HG03460 (cell line): ENCODE data around the gene C1QB.

ENCODE experiments used
- ATAC-seq: cut with Tn5 transposase; IDR thresholded peaks from one replicate; pipeline ENCODE4 v1.9.1; 2021; ENCODE audit not compliant: unreplicated experiment

Gene C1QB

GRCh38 chr1:22633697-22634463, 19.2 kb upstream of the C1QB start:
- no peak for ATAC-seq

- no peak for ATAC-seq
Measured at GRCh38 chr1:22635436-22635835, 17.6 kb upstream of the C1QB start.

GRCh38 chr1:22636353-22636752, 16.7 kb upstream of the C1QB start, which contains the start of gene C1QA:
Gene C1QA (plus strand): TSS chr1:22636628. CDS start chr1:22637617, 989 bp downstream.
- no peak for ATAC-seq

- no peak for ATAC-seq
Measured at GRCh38 chr1:22636927-22637326, 16.1 kb upstream of the C1QB start.

GRCh38 chr1:22637907-22638445, 15.1 kb upstream of the C1QB start:
- ATAC-seq = no peak

GRCh38 chr1:22638476-22639234, 14.4 kb upstream of the C1QB start:
- ATAC-seq = no peak

GRCh38 chr1:22639286-22639685, 13.8 kb upstream of the C1QB start:
- no peak for ATAC-seq

GRCh38 chr1:22641247-22641646, 11.8 kb upstream of the C1QB start:
- no peak for ATAC-seq

- no peak for ATAC-seq
Measured at GRCh38 chr1:22641906-22642636, 11.0 kb upstream of the C1QB start.

- ATAC-seq = no peak
Measured at GRCh38 chr1:22643381-22643780, 9.7 kb upstream of the C1QB start, which contains the start of gene C1QC. Gene C1QC (plus strand): TSS chr1:22643633. CDS start chr1:22644024, 391 bp downstream.

GRCh38 chr1:22643928-22644327, 9.1 kb upstream of the C1QB start:
- ATAC-seq = no peak

- ATAC-seq = no peak
Measured at GRCh38 chr1:22645931-22646330, 7.1 kb upstream of the C1QB start.

- ATAC-seq = no peak
Measured at GRCh38 chr1:22646384-22646783, 6.7 kb upstream of the C1QB start.

- ATAC-seq = no peak
Measured at GRCh38 chr1:22650089-22650693, 2.8 kb upstream of the C1QB start.

- ATAC-seq = no peak
Measured at GRCh38 chr1:22651941-22652856, 837 bp upstream of the C1QB start.

GRCh38 chr1:22654692-22655091, 1.7 kb downstream of the C1QB start:
- no peak for ATAC-seq

- no peak for ATAC-seq
Measured at GRCh38 chr1:22658385-22659163, 5.5 kb downstream of the C1QB start.

- ATAC-seq = no peak
Measured at GRCh38 chr1:22660716-22661241, 7.7 kb downstream of the C1QB start.

GRCh38 chr1:22661880-22662279, 8.8 kb downstream of the C1QB start:
- ATAC-seq = no peak
